Measurements from ENCODE around the gene EIF1AD.

EIF1AD gene

DNA sequence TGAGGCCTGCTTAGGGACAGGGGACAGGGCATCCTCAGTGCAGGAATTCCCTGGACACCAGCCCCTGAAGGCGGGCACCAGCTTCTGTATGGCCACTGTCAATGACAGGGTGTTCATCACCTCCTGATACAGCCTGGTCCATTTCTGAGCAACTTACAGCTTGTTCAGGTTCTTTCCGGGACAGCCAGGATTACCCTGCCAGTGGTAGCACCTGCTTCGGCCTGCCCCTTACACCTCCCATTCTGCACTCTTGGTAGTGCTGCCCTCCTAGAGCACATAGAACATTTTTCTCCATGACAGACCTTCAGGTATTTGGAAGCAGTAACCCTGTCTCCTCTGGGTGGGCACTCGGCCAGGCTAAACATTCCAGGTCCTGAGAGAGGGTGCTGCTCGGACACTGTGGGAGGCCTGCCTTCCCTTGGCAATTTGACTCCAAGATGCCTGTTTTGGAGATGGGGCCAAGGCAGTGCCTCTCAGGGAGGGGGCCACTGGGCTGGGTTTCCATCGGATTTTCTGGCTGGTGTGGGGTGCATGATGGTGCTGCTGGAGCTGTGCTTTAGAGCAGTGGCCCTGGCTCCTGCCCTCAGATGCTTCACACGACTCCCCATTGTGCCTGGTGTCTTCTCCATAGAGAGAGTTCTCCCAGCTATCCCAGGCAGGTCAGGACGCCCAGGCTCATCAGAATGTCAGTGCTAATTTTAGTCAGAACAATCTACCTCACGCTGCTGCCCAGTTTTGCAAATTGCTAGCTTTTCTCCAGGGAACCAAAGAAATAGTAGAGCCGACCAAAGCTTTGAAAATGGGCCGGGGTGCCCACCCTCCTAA, 45.8 kb upstream of the EIF1AD start:
- TF ChIP-seq, protein P1, sequence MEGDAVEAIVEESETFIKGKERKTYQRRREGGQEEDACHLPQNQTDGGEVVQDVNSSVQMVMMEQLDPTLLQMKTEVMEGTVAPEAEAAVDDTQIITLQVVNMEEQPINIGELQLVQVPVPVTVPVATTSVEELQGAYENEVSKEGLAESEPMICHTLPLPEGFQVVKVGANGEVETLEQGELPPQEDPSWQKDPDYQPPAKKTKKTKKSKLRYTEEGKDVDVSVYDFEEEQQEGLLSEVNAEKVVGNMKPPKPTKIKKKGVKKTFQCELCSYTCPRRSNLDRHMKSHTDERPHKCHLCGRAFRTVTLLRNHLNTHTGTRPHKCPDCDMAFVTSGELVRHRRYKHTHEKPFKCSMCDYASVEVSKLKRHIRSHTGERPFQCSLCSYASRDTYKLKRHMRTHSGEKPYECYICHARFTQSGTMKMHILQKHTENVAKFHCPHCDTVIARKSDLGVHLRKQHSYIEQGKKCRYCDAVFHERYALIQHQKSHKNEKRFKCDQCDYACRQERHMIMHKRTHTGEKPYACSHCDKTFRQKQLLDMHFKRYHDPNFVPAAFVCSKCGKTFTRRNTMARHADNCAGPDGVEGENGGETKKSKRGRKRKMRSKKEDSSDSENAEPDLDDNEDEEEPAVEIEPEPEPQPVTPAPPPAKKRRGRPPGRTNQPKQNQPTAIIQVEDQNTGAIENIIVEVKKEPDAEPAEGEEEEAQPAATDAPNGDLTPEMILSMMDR (IDR thresholded peaks at IDR 0.05): no peak
- H3K4me3 ChIP-seq (ENCODE audit: low read depth in 1 of 2, low read length in 1 of 2): no peak overlapping the region
- H3K27ac ChIP-seq: no peak overlapping the region
- peaks cover 42% of the 10 kb centered on the region for H3K27me3 ChIP-seq
- H3K4me1 ChIP-seq (ENCODE audit: control insufficient read depth in 1 of 2, insufficient read depth in 1 of 2, low read depth in 1 of 2, low read length in 1 of 2): peaks cover 15 to 18% of the 10 kb centered on the region in 2 experiments
- no peaks in the 10 kb centered on the region for H3K36me3 ChIP-seq
- no peaks in the 10 kb centered on the region for H3K9me3 ChIP-seq

- Histone ChIP-seq H3K36me3 (no peaks in the 10 kb centered on the region), H3K4me1 (ENCODE audit: control insufficient read depth in 1 of 2, insufficient read depth in 1 of 2, low read depth in 1 of 2, low read length in 1 of 2) (peaks cover 11 to 16% of the 10 kb centered on the region in 2 experiments), H3K9me3 (no peaks in the 10 kb centered on the region), H3K27me3 (peaks cover 42% of the 10 kb centered on the region), H3K27ac (no peak overlapping the region), H3K4me3 (ENCODE audit: low read depth in 1 of 2, low read length in 1 of 2) (no peak overlapping the region)
- TF ChIP-seq, protein P1 (IDR thresholded peaks at IDR 0.05): no peak
Observed at GRCh38 chr11:66046901-66047300, 44.9 kb upstream of the EIF1AD start.

GRCh38 chr11:66045177-66045639, 43.3 kb upstream of the EIF1AD start:
- peaks cover 0 to 7% of the 10 kb centered on the region in 2 experiments for H3K4me1 ChIP-seq (ENCODE audit: control insufficient read depth in 1 of 2, insufficient read depth in 1 of 2, low read depth in 1 of 2, low read length in 1 of 2)
- TF ChIP-seq, protein P1 (IDR thresholded peaks at IDR 0.05): peak; percentile 79
- no peak overlapping the region for H3K27ac ChIP-seq
- no peak overlapping the region for H3K4me3 ChIP-seq (ENCODE audit: low read depth in 1 of 2, low read length in 1 of 2)
- no peaks in the 10 kb centered on the region for H3K9me3 ChIP-seq
- H3K27me3 ChIP-seq: peaks cover 42% of the 10 kb centered on the region
- H3K36me3 ChIP-seq: no peaks in the 10 kb centered on the region

GRCh38 chr11:66044757-66045156, 42.8 kb upstream of the EIF1AD start:
- Histone ChIP-seq H3K27me3 (peaks cover 39% of the 10 kb centered on the region), H3K9me3 (no peaks in the 10 kb centered on the region), H3K4me1 (ENCODE audit: control insufficient read depth in 1 of 2, insufficient read depth in 1 of 2, low read depth in 1 of 2, low read length in 1 of 2) (peaks cover 0 to 7% of the 10 kb centered on the region in 2 experiments), H3K4me3 (ENCODE audit: low read depth in 1 of 2, low read length in 1 of 2) (no peak overlapping the region), H3K27ac (no peak overlapping the region), H3K36me3 (no peaks in the 10 kb centered on the region)
- TF ChIP-seq, protein P1 (IDR thresholded peaks at IDR 0.05): no peak

DNA sequence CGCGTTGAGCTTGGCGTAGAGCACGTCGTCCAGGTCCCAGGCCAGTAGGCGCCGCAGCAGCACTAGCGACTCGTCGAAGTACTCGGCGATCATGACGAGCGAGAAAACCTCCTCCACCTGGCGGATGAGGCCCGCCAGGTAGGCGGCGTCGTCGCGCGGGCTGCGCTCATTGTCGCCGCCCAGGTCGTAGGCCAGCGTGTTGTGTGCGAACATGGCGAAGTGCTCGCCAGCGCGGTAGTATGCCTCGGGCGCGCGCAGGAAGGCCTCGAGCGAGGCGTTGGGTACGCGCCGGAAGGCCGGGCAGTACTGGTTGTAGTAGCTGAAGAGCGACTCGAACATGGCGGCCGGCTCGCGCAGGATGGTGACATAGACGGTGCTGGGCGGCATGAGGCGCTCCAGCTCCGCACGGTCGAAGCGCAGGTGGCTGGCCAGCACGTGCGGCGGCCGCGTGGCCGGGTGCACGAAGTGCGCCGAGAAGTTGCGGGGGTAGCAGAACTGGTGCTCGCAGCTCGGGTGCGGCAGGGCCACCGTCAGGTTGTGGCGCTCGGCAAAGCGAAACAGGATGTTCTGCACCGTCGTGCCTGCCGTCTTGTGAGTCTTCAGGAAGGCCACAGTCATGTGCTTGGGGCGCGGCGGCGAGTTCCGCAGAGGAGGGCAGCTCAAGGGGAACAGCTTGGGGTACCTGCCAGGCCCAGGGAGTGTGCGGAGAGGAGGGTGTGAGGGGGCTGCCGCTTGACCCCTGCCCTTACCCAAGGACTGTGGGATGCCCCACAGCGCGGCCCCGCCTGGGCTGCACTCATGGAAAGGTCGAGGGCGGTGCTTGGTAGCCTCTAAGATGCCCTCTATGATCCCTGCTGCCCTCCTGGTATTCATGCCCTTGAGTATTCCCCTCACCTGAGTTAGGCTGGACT, 41.3 kb upstream of the EIF1AD start:
- Histone ChIP-seq H3K27me3 (peaks cover 24% of the 10 kb centered on the region), H3K36me3 (no peaks in the 10 kb centered on the region), H3K4me1 (ENCODE audit: control insufficient read depth in 1 of 2, insufficient read depth in 1 of 2, low read depth in 1 of 2, low read length in 1 of 2) (peaks cover 0 to 7% of the 10 kb centered on the region in 2 experiments)

More for the DNA sequence above, 41.3 kb upstream of the EIF1AD start:
- TF ChIP-seq, protein P1 (IDR thresholded peaks at IDR 0.05): no peak
- Histone ChIP-seq H3K9me3 (no peaks in the 10 kb centered on the region), H3K4me3 (ENCODE audit: low read depth in 1 of 2, low read length in 1 of 2) (no peak overlapping the region), H3K27ac (no peak overlapping the region)

Measured in neutrophil (primary cell).